ENCODE results near the gene PSPC1.
"Not testable (repeated sequence)": the region's sequence is repeated elsewhere in the genome, so short reads cannot be mapped to it uniquely, and the experiment has no call there.

The PSPC1 gene

DNA sequence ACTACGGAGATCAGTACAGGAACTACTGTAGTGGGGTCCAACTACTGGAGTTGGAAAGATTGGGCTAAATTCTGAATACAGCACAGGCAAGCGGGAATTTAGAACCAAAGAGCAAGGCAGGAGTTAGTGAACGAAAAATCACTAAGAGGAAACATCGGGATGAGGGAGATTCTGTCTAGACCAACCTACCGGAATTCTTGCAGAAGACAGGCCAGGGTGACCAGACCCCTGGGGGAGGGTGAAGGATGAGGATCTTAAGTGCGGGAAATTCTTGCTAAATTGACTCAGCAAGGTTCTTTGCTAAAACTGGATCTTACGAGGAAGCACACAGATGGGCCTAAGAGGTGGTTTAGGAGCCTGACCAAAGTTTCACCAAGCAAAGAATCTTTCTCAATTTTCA, 13.2 kb upstream of the PSPC1 start:
- no peaks in the 10 kb centered on the region for H3K27me3 ChIP-seq
- no peak overlapping the region for H3K27ac ChIP-seq
- no peak for TF ChIP-seq Cebpa-rat (IDR thresholded peaks at IDR 0.05)
- H3K4me2 ChIP-seq = no peak overlapping the region
- H3K4me3 ChIP-seq = no peak overlapping the region
- no peaks in the 10 kb centered on the region for H3K9me3 ChIP-seq
- H3K4me1 ChIP-seq = peaks cover 19% of the 10 kb centered on the region
- no peaks in the 10 kb centered on the region for H3K36me3 ChIP-seq
- no peaks in the 10 kb centered on the region for H4K20me1 ChIP-seq
- H3K9ac ChIP-seq = no peak overlapping the region

DNA sequence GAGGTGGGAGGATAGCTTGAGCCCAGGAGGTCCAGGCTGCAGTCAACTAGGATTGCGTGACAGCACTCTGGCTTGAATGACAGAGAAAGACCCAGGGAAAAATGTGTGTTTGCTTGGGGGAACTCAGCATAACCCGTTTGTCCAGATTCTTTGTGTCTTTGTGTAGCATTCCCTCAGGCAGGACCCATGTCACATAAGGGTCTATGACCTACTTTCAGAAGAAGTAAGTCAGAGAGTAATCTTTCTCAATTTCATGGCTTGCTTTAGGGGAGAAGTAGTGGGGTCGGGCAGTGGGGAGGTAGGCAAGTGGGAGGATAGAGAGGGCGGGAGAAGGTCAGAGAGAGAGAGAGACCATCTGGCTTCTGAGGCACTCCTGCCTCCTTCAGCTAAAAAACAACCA, 11.9 kb upstream of the PSPC1 start:
- Histone ChIP-seq H3K27ac (peak overlapping the region; percentile 73), H3K36me3 (no peaks in the 10 kb centered on the region), H3K4me3 (no peak overlapping the region), H3K27me3 (no peaks in the 10 kb centered on the region), H3K4me2 (peak overlapping the region; percentile 69), H3K4me1 (peaks cover 19% of the 10 kb centered on the region), H4K20me1 (no peaks in the 10 kb centered on the region), H3K9ac (peak overlapping the region; percentile 29; the same call in 1 of the 2 replicates), H3K9me3 (no peaks in the 10 kb centered on the region)
- no peak for TF ChIP-seq Cebpa-rat (IDR thresholded peaks at IDR 0.05)

GRCh38 chr13:19791953-19792537, 9.3 kb upstream of the PSPC1 start:
- no peak overlapping the region for H3K27ac ChIP-seq
- H3K9ac ChIP-seq = no peak overlapping the region
- no peak for TF ChIP-seq Cebpa-rat (IDR thresholded peaks at IDR 0.05)
- H3K9me3 ChIP-seq = no peaks in the 10 kb centered on the region
- peaks cover 19% of the 10 kb centered on the region for H3K4me1 ChIP-seq
- no peaks in the 10 kb centered on the region for H4K20me1 ChIP-seq
- H3K36me3 ChIP-seq = no peaks in the 10 kb centered on the region
- no peaks in the 10 kb centered on the region for H3K27me3 ChIP-seq
- no peak overlapping the region for H3K4me2 ChIP-seq
- no peak overlapping the region for H3K4me3 ChIP-seq

DNA sequence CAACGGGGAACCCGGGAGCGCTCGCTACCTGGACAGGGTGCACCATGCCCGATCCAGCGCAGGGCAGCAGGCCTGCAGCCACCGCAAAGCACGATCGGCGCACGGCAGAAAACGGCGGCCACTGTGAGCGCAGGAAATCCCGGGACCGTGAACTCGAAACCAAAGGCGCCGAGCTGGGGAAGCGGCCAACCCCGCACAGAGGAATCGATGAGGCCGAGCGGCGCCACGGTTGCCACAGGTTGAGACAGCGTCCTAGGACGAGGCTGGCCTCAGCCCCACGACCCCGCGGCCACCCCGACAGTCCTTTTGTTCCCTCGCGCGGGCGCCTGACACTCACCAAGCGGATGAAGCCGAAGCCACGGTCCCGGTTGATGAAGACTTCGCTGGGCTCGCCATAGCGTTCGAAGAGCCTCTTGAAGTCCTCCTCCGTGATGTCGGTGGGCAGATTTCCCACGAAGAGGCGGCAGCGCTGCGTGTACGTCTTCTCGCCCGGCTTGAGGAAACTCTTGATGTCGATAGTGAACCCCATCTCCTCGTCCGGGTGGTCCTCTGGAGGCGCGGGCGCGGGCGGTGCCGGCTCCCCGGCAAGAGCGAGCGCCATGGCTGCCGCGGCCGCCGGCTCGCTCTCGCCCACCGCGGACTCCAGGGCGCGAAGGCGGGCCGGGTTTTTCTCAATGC, 557 bp downstream of the PSPC1 start:
- Histone ChIP-seq H3K4me3 (peak overlapping the region; percentile 88), H4K20me1 (peaks cover 24% of the 10 kb centered on the region), H3K4me1 (peaks cover 6% of the 10 kb centered on the region; the same call in 1 of the 2 replicates), H3K27me3 (no peaks in the 10 kb centered on the region), H3K27ac (peak overlapping the region; percentile 98), H3K9ac (peak overlapping the region; percentile 99), H3K4me2 (peak overlapping the region; percentile 80), H3K36me3 (peaks cover 14% of the 10 kb centered on the region), H3K9me3 (peaks cover 12% of the 10 kb centered on the region)
- TF ChIP-seq Cebpa-rat (IDR thresholded peaks at IDR 0.05) = no peak

- H3K36me3 ChIP-seq = peaks cover 19% of the 10 kb centered on the region
- peaks cover 12% of the 10 kb centered on the region for H3K9me3 ChIP-seq
- TF ChIP-seq Cebpa-rat (IDR thresholded peaks at IDR 0.05) = no peak
- peak overlapping the region; percentile 98 for H3K27ac ChIP-seq
- H3K27me3 ChIP-seq = no peaks in the 10 kb centered on the region
- peaks cover 6% of the 10 kb centered on the region; the same call in 1 of the 2 replicates for H3K4me1 ChIP-seq
- H4K20me1 ChIP-seq = peaks cover 30% of the 10 kb centered on the region
- H3K9ac ChIP-seq = peak overlapping the region; percentile 99
- H3K4me2 ChIP-seq = peak overlapping the region; percentile 80
- peak overlapping the region; percentile 88 for H3K4me3 ChIP-seq
These were observed 1.2 kb downstream of the PSPC1 start for GRCh38 chr13:19781526-19781925.

GRCh38 chr13:19780753-19781418, 1.9 kb downstream of the PSPC1 start:
- Histone ChIP-seq H3K4me1 (peaks cover 12% of the 10 kb centered on the region; the same call in 1 of the 2 replicates), H3K9ac (peak overlapping the region; percentile 99), H3K4me3 (peak overlapping the region; percentile 88), H3K4me2 (peak overlapping the region; percentile 80), H3K27ac (peak overlapping the region; percentile 98), H3K9me3 (peaks cover 12% of the 10 kb centered on the region), H3K36me3 (peaks cover 25% of the 10 kb centered on the region), H4K20me1 (peaks cover 37% of the 10 kb centered on the region)
- H3K27me3 ChIP-seq = not testable (repeated sequence)

DNA sequence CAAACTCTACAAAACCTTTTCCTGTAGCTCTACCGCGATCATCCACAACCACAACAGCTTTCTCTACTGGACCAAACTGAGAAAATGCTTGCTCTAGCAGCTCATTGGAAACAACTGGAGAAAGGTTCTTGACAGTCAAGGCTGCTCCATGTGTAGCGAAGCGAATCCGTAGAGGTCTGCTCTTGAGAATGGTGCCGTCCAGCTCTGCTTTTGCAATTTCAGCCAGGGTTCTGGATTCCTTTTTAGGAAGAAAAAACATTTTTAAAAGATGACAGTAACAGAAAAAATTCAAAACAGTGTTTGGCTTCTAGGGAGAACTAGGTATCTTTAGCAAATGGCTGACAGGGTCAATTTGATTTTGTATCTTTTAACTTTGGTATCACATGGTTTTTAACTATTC, 10.4 kb downstream of the PSPC1 start:
- Histone ChIP-seq H4K20me1 (peaks cover 100% of the 10 kb centered on the region), H3K9me3 (peaks cover 6% of the 10 kb centered on the region; the same call in 1 of the 2 replicates), H3K4me1 (peaks cover 32% of the 10 kb centered on the region), H3K36me3 (peaks cover 97% of the 10 kb centered on the region), H3K4me2 (no peak overlapping the region), H3K9ac (no peak overlapping the region), H3K27ac (no peak overlapping the region), H3K4me3 (no peak overlapping the region), H3K27me3 (no peaks in the 10 kb centered on the region)
- TF ChIP-seq Cebpa-rat (IDR thresholded peaks at IDR 0.05) = no peak

DNA sequence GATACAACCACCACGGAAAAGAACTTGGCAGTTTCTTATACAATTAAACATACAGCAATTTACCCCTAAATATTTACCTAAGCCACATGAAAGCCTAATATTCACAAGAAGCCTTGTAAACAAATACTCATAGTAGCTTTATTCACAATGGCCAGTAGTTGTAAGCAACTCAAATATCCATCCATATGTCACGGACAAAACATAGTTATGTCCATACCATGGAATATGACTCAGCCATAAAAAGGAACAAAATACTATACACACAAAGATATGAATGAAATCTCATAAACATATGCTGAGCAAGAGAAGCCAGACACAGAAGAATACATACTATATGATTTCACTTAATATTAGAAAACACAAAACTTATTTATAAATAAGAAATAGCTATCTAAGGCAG, 12.9 kb downstream of the PSPC1 start:
- H3K4me3 ChIP-seq = no peak overlapping the region
- peaks cover 5% of the 10 kb centered on the region; the same call in 1 of the 2 replicates for H3K9me3 ChIP-seq
- no peak overlapping the region for H3K27ac ChIP-seq
- H3K27me3 ChIP-seq = no peaks in the 10 kb centered on the region
- TF ChIP-seq Cebpa-rat (IDR thresholded peaks at IDR 0.05) = no peak
- H3K4me1 ChIP-seq = peaks cover 15% of the 10 kb centered on the region
- H3K4me2 ChIP-seq = no peak overlapping the region
- H3K36me3 ChIP-seq = peaks cover 96% of the 10 kb centered on the region
- no peak overlapping the region for H3K9ac ChIP-seq
- H4K20me1 ChIP-seq = peaks cover 100% of the 10 kb centered on the region

GRCh38 chr13:19767966-19768365, 14.8 kb downstream of the PSPC1 start:
- Histone ChIP-seq H3K27me3 (no peaks in the 10 kb centered on the region), H3K4me3 (no peak overlapping the region), H4K20me1 (peaks cover 100% of the 10 kb centered on the region), H3K4me1 (peaks cover 9% of the 10 kb centered on the region; the same call in 1 of the 2 replicates), H3K9ac (no peak overlapping the region), H3K36me3 (peaks cover 98% of the 10 kb centered on the region), H3K4me2 (no peak overlapping the region), H3K27ac (no peak overlapping the region), H3K9me3 (no peaks in the 10 kb centered on the region)
- TF ChIP-seq Cebpa-rat (IDR thresholded peaks at IDR 0.05) = no peak

DNA sequence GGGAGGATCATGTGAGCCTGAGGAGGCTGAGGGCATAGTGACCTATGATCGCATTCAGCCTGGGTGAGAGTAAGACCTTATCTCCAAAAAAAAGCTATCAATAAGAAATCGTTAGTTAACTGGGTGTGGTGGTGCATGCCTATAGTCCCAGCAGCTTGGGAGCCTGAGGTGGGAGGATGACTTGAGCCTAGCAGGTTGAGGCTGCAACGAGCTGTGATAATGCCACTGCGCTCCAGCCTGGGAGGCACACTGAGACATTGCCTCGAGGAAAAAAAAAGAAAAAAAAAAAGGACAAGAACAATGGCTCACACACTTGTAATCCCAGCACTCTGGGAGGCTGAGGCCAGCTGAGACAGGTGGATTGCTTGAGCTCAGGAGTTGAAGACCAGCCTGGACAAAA, 16.2 kb downstream of the PSPC1 start:
- TF ChIP-seq Cebpa-rat (IDR thresholded peaks at IDR 0.05) = no peak
- H3K9ac ChIP-seq = no peak overlapping the region
- peaks cover 100% of the 10 kb centered on the region for H4K20me1 ChIP-seq
- H3K4me1 ChIP-seq = no peaks in the 10 kb centered on the region
- no peak overlapping the region for H3K27ac ChIP-seq
- H3K36me3 ChIP-seq = peaks cover 98% of the 10 kb centered on the region
- H3K4me2 ChIP-seq = no peak overlapping the region
- H3K4me3 ChIP-seq = no peak overlapping the region
- H3K9me3 ChIP-seq = no peaks in the 10 kb centered on the region
- no peaks in the 10 kb centered on the region for H3K27me3 ChIP-seq
